ENCODE results near the gene ZNF48.

The ZNF48 gene

GRCh38 chr16:30358577-30358936 lies 36.7 kb upstream of the ZNF48 start:
- DNase-seq (ENCODE audit: low spot score): no peak

DNA sequence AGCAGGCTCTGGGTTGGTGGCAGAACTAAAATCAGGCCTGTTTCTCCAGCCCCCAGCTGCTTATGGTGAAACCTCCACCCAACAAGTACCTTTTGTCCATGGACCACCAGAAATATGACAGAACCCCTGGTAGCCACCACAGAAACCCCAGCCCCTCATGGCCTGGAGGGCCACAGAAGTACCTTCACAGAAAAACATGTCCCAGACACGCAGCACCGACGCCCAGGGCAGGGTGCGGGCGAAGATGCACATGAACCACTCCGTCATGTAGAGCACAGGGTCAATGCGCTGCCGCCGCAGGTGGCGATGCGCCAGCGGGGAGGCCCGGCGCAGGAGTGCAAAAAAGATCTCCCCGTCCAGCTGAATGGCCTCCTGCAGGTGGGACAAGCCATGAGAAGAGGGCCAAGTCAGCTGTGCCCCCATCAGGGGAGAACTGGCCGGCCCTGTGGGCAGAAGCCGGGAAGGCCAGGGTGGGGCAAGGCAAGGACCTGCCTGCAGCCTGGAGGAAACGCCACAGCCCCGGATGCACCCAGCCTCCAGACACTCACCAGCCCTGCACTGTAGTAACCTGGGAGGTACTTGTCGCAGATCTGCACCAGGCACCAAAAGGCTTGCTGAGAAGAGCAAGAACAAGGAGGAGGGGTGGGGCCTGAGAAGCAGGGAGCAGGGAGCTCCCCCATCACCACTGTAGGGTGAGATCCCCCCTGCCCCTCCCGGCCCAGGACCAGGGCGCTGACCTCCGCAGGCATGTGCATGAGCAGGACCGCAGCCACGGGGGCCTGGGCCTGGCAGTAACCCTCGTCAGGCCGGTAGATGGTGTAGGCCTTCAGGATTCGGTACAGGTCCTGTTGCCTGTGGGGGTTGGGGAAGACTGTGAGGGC lies 36.0 kb upstream of the ZNF48 start:
- DNase-seq (ENCODE audit: low spot score): no peak

- DNase-seq (ENCODE audit: low spot score): no peak
Observed at GRCh38 chr16:30359871-30360170, 35.4 kb upstream of the ZNF48 start.

DNA sequence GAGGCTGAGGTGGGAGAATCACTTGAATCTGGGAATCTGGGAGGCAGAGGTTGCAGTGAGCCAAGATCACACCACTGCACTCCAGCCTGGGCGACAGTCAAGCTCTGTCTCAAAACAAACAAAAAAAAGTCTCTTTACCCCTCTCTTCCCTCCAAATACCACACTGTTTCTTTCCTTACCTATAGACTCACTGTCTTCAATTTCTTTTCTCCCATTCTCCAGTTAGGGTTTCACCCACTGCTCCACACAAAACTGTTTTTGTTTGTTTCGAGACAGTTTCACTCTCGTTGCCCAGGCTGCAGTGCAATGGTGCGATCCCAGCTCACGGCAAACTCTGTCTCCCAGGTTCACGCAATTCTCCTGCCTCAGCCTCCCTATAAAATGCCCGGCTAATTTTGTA lies 34.0 kb upstream of the ZNF48 start:
- no peak for DNase-seq (ENCODE audit: low spot score)

GRCh38 chr16:30365200-30365599 lies 30.0 kb upstream of the ZNF48 start:
- no peak for DNase-seq (ENCODE audit: low spot score)

DNA sequence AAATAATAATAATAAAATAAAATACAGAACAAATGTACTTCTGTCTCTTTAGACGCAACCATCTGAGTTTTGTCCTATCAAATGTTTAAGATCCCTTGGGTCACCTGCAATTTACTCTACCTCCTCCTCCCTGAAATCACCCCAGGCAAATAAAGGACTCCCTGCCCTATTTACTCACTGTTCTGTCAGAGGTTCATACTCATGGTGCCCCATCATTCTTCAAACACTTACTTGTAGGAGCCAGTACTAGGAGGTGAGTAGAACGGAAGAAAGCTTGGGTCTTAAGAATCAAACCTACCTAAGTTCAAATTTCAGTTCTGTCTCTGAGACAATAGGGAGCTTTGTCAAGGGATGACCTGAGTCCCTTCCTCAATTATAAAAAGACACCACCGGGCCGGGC lies 28.7 kb upstream of the ZNF48 start:
- no peak for DNase-seq (ENCODE audit: low spot score)

DNA sequence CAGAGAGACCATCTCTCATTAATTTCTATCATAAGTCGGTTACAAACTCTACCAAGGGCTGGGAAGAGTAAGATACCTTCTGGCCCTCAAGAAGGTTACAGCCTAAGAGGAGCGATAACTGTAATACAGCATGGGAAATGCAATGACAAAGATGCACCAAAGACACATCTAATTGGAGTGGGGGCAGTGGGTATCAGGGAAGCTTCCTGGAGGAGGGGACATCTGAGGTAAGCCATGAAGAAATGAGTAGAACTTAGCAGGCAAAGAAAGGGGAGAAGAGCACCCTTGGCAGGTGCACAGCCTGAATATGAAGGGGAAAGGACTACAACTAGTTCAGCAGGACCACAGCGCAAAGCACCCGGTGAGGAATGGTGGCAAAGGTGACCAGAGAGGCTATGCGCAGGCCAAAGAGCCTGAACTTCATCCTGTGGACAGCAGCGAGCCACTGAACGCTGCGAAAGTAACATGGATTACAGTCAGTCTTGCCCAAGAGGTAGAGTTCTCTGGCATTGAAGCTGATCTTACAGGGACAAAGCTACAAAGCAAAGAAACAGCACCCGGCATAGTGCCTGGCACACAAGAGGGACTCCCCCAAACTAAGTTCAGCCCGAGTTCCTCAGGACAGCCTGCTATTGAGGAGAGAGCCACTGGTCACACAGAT lies 27.7 kb upstream of the ZNF48 start:
- no peak for DNase-seq (ENCODE audit: low spot score)

- no peak for DNase-seq (ENCODE audit: low spot score)
Observed at GRCh38 chr16:30368122-30368791, 27.0 kb upstream of the ZNF48 start.

GRCh38 chr16:30368792-30369090 lies 26.5 kb upstream of the ZNF48 start:
- no peak for DNase-seq (ENCODE audit: low spot score)

DNA sequence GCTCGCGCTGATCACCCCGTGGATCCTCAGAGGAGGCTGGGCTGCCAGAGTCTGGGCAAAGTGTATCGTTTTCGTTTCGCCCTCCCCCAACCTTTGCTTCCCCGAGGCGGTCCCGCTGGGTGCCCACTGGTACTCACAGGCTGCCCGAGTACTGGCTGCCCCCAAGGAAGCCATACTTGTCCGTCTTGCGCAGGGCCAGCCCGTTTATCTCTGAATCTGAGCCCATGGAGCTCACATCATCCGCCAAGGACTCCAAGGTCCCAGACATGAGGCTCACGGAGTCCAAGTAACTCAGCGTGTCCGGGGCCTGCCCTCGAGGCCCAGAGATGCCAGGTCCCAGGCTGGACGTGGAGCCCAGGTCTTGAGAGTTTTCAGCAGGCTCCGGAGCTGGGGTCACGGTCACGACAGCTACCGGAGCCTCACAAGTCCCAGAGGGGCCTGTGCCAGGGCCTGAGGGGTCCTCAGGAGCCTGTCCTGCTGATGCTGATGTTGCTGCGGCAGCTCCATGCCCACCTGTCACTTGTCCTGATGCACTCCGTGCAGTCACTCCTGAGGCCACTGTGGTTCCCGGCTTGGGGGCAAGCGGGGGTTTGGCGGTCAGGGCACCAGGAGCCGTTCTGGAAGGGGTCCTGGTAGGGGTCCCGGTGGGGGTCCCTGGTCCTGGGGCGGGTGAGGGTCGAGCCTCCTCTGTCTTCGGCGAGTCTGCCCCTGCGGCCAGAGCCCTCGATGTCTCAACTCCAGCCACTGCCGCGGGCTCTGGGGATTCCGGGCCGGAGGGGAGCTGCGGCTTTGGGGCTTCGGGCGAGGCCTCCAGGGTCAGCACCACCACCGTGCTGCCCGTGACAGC lies 25.9 kb upstream of the ZNF48 start:
- DNase-seq (ENCODE audit: low spot score): no peak

DNA sequence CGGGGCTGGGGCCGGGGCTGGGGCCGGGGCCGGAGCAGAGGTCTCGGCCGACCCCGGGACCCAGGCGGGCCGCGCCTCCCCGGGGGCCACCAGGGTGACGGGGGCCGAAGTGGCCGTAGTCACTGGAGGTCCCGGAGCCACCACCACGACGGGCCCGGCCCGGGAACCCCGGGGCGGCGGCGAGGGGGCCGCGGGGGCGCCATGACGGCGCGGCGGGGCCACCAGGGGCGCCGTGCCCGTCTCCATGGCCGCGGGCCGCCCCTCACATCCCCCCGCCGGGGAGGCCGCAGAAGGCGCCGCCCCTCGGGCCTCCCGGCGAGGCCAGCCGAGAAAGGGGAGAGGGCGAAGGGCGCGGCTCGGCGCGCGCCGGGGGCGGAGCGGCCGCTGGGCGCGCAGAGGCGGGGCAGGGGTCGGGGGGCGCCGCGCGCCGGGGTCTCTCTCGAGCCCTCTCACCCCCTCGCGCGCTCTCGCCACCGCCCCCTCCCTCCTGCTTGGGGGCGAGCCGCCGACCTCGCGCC lies 25.2 kb upstream of the ZNF48 start:
- DNase-seq (ENCODE audit: low spot score): no peak

DNA sequence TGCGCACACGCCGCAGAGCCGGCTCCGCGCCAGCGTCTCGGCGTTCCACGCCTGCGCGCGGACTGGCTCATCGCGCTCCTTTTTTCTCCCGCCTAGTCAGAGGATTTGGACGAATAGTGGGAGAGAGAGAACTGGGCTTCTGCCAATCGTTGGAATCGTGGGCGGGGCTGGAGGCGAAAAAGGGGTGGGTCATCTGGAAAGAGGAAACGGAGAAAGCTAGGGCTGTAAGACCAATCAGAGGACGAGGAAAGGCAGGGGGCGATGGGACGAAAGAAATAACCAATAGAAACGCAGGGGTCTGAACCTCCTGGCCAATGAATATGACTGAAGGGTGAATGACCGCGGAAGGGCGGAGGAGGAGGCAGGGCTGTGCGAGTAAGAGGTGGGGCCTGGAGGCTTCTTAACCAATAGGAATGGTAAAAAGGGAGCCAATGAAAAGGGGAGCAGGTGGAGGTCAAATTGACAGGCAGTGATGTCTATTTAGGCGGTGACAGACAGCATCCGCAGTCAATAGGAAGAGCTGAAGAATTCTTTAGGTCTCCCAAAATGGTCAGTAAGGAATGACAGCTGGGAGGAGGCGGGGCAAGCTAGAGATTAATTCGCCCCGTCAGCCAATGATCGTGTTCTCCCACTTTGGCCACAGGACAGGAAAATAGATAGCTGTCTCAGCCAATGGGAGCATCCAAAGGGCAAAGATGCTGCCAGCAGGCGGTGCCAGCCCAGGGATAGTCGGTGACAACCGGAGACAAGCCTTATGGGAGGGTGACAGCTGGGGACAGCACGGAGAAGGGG lies 24.6 kb upstream of the ZNF48 start, which contains the start of gene TBC1D10B:
TBC1D10B (minus strand) TSS at position 39 of the 792 bp plus-strand sequence. CDS start 311 bp downstream, outside the sequence.
- DNase-seq (ENCODE audit: low spot score): peak; percentile 100

DNA sequence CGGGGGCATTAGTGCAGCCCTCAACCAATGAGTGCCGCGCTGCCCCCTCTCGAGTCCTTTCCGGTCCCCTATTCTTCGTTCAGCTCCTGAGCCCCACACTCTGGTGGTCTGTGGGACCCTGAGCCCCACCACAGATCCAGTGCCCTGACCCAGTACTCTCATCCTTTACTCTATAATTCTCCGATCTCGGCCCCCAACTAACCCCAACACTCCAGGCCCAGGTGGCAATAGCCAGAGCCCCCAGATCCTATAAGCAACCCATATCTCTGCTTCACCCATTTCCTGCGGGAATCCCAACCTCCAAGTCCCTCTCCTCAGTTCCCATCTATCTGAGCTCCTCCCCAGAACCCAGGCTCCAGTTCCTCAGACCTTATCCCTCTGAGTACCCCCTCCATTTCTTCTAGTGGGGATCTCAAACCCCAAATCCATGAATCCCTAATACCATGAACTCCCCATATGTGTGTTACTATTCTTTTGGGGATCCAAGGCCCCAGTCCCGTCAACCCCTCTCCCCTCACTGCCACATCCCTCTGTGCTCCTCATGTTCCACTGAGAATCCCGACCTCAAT lies 23.9 kb upstream of the ZNF48 start:
- no peak for DNase-seq (ENCODE audit: low spot score)

DNA sequence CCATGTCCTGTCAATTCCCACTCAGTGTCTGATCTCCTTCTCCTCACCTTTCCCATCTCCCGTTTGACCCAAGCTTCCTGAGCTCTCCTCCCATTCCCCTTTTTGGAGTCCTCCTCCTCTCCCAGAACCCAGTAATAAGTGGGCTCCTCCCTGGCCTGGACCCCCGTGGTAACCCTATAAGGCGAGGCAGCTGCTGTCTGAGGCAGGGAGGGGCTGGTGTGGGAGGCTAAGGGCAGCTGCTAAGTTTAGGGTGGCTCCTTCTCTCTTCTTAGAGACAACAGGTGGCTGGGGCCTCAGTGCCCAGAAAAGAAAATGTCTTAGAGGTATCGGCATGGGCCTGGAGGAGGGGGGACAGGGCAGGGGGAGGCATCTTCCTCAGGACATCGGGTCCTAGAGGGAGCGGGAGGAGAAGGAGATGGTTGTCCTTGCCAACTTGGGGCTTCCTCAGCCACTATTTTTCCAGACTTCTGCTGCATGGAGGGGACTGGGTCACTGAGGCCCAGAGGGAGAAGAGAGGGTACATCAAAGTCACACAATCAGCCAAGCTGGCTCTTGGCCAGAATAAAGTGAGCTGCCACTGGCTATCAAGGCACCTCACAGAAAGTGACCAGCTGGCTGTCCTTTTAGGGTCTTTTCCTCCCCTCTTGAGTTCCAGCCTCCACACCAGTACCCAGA lies 23.0 kb upstream of the ZNF48 start:
- no peak for DNase-seq (ENCODE audit: low spot score)

GRCh38 chr16:30372725-30373124 lies 22.5 kb upstream of the ZNF48 start:
- DNase-seq (ENCODE audit: low spot score): no peak

DNA sequence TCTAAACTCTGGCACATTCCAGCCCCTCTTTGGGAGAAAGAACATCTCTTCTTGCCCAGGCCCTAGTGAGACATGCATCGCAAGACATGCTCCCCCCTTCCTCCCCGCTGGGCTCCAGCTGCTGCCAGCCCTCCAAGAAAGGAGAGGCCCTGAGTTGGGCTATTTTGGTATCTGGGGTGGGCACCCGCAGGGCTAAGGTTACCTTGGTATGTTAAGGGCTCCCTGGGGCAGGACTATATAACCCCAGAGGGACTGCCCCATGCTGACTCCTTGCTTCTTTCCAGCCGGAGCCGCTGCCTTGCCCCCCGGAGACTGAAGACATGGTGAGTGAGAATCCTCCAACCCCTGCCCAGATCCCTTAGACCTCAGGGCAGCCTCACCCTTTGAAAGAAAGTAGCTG lies 20.7 kb upstream of the ZNF48 start, which contains the start of gene MYL11:
MYL11 (plus strand) TSS at position 265 of the 400 bp plus-strand sequence; CDS start at position 321, 56 bp downstream.
- no peak for DNase-seq (ENCODE audit: low spot score)

- no peak for DNase-seq (ENCODE audit: low spot score)
Observed at GRCh38 chr16:30375864-30376263, 19.4 kb upstream of the ZNF48 start.

DNA sequence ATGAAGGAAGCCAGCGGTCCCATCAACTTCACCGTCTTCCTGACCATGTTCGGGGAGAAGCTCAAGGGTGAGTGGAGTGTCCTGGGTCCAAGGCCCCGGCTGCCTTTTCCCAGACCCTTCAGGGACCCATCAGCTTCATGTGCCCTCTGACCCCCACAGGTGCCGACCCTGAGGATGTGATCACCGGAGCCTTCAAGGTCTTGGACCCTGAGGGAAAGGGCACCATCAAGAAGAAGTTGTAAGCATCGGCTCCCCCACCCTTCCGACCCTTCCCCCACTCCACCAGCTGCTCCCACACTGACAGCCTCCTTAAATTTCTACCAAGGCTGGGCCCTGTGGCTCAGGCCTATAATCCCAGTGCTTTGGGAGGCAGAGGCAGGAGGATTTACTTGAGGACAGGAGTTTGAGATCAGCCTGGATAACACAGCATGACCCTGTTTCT lies 18.7 kb upstream of the ZNF48 start:
- no peak for DNase-seq (ENCODE audit: low spot score)

- DNase-seq (ENCODE audit: low spot score): no peak
Observed at GRCh38 chr16:30377050-30377811, 18.0 kb upstream of the ZNF48 start.
